GM21515 (cell line): ENCODE measurements around the gene WEE2.

ENCODE experiments used
- ATAC-seq: cut with Tn5 transposase; IDR thresholded peaks from one replicate; pipeline ENCODE4 v1.9.1; 2021; ENCODE audit not compliant: unreplicated experiment

The WEE2 gene

DNA sequence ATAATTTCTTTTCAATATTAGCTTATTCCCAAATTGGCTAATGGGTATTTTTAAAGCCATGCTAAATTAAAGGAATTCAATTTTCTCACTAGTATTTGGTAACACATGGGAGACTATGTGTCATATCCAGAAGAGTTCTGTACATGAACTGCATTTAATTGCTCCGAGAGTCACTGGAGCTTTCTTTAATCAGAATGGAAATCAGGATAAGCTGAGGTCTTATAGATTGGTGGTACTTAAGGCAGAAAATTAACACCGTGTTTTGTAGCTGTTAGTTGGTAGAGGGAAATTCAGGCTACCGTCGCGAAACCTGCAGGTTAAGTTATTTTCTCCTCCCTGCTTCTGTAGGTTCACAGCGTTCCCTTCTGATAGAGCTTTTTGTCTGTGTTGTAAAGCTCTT, at the start of gene WEE2:
TSS of gene WEE2 (plus strand) at position 3 of the 400 bp plus-strand sequence. CDS start 406 bp downstream, outside the sequence.
- ATAC-seq, result no peak

DNA sequence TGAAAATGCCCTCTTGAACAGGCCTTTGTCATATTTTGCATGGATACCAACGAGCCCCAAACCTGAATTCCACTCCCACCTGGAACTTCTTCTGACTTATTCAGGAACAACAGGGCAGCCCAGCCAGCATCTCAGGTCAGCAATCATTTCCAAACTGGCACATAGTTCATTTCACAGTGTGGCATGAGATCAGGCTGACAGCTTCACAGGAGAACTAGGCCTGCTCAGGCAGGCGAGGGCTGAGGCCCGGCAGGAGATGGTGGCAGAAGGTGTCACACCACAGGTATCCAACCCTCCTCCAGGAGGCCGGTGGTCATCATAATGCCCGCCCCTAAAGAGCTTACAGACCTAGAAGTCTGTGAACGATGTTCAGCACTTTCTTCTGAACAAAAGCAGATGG, 48.7 kb upstream of the WEE2 start:
- ATAC-seq, result no peak

DNA sequence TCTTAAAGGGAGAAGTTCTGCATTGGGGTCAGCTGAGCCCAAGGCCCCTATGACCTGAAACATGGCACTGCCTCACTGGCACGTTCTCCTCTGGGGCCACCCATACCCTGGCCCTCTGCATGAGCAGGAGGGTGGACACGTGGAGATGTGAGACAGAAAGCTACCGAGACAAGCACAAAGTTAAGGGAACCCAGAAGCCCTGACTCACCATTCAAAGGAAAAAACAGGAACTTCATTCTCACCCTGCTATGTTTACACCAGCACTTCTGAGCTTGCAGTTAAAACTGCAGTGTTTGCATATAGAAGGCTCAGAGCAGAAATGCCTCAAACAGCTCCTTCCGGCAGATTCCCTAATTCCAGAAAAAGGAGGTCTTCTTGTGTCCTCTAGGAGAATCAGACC, 47.9 kb upstream of the WEE2 start:
- no peak for ATAC-seq

DNA sequence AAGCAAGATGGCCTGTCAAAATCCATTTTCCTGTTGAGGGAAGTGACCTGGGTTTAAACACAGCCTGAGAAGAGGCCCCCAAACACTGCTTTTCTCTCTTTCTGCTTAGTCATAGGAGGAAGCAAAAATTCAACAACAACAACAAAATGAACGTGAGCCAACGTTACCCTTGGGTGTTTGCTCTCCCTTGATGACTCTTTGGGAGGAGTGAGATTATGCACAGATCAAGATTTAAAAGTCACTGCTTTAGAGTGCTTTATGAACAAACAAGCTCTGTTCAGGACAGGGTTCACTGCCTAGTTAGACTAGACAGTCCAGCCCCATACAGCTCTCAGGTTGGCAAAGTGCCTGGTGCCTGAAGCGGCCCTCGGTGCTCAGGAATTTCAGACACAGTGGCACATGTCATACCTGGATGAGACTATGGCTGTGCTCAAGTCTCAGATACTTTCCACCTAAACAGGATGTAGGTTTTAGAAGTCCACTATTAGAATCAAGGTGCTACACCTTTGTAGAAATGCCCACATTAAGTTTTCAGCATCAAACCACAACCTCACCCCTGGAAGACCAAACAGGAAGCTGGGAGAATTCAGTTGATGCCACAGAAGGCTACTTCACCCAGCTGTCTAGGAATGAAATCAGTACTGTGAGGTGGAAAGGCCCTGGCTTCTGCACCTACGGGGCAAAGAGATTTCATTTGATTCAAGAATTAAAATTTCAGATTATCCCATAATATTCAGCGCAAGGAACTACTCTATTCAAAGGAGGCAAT, 44.9 kb upstream of the WEE2 start:
- ATAC-seq, result no peak

DNA sequence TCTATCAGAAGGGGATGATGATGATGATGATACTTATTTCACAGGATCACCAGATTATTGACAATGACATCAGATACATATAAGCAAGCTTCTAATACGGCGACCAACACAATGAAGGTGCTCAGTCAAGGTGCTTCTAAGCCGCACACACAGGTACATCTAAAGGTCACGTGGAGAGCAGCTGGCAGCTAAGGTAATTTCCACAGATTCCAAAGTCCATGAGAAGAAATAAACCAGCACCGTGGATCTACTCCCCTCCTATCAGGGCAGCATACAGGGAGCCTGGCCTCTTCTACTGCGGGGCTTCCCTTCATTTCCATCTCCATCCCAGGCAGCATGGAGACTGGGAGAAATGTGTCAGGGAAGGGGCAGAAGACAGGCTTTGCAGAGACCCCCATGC, 43.7 kb upstream of the WEE2 start:
- ATAC-seq, result no peak

DNA sequence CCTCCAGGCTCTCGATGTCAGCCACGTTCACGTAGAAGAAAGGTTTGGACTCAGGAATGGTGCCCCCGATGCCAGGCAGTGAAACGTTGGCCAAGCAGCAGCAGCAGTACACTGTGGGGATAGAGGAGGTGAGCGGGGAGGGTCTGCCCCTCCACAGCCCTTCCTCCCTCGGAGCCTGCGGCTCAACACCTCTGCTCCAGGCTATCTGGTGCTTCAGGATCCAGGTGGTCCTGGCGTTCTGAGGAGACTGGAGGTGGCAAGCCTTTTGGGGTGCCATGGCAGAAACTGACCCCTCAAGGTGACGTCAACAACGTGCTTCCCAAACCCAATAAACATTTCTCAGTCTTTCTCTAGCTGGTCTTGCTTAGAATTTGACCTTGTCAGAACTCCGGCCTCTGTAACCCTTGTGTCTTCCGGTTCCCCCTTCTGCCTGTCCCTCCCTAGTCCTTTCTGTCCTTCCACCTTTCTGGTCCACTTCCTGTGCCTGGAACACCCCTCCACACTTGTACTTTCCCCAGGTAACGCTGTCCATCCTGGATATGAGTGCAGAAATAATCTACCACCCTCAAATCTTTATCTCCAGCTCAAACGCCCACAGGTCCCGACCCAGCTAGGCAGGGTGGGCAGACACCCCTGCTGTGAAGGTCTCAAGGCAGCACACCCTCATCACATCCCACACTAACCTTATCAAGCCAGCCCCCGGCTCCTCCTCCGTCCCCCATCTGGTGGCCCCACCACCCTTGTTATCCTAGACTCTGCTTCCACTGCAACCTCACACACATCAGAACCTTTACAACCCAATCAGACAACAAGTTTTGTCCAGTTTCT, 42.7 kb upstream of the WEE2 start:
- ATAC-seq, result no peak

DNA sequence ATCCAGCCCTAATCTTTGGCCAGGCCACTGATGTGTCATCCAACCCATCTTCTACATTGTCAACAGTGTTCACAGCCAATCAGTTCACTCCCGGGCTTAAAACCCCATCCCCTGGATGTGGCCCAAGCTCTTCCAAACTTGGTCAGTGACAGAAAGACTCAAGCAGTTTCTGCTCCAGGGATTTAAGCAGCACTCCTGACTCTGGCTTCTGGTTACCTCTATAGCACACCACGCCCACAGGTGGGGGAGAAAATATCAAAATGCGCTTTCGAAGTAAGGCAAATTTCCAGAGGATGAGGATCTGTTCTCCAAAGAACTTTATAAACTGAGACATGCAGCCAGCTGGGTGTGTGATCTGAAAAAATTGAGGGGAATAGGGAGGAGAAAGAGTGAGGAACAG, 42.1 kb upstream of the WEE2 start:
- no peak for ATAC-seq

DNA sequence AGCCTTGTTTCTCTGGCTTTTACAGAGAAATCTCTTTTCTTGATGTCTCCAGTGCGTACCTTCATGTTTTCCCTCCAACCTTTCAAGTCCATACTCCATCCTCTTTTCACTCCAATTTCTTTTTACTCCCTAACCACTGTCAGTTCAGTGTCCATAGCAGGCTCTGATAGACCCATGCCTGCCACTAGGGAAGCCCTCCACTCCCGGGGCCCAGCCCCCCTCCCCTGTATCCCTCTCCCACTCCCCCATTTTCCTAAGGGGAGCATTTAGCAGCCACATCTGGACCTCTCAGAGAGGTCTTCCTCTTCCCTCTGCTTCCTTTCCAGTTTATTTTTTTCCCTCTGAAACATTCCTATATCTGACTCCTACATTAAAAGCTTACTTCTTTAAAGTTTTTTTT, 39.3 kb upstream of the WEE2 start:
- no peak for ATAC-seq

DNA sequence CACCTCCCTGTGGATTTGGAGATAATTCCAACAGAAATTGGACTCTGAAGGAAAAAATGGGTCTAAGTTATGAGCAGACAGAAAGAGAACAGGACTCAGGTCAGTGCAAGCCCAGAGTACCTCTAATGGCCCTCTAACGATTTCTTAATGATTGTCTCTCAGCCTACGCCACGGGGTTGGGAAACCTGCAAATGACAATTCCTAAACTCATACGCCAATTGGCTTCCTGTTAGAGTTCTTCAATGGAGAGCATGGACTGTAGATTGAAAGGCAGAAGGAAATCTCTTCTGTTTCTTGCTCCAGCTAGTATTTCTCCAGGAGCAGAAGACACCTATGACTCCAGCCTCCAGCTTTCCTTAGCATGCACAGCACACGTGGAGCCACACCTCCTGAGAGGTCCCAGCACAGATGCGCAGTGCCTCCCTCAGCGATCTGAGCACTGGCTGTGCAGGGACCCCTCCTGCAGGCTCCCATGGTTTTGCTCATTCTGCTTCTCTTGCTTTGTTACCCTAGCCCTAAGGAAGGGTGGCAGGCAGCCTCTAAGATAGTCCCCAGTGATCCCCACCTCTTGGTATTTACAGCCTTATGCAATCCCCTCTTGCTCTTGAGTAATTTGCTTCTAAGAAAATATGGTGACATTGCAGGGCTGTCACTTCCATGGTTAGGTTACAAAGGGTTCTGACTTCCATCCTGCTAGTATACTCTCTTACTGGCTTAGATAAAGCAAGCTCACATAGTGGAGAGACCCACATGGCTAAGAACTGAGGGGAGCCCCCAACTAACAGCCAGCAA, 36.3 kb upstream of the WEE2 start:
- ATAC-seq, result no peak

DNA sequence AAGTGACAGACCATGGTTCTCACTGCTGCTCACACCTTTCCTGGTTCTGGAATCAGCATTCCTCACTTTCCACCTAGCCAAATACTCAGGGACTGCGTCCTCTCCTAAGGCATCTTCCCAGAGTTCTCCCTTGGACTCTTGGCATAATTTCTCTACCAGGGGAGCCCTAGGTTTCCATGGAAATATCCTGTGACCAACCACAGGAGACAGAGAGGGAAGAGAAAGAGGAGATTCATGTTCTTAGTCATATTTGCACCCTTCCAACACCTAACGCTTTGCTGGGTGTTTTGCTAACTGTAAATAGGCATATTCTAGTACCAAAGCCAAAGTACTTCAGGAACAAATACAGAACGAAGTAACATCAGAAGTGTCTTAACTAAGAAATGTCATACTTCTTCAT, 34.8 kb upstream of the WEE2 start:
- ATAC-seq, result no peak

DNA sequence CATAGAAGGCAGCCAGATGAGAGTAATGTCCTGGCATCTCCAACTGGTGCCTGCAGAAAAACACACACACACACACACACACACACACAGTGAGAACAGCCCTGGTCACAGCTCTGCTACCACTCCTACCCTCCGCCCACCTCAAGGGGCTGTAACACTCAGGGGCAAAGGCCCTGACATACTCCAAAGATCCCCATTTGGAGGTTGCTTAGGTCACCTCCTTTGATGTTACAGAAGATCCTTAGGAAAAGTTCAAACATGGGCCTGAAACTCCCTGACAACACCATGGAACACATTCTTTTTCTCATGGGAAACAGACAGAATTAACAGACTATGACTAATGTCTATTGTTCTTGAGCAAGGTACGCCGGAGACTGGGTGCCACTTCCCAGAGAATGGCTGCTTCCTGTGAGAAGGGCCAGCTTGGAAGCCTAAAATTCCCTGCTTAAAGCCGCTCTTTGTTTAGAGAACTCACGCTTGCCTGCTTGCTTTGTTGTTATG, 33.9 kb upstream of the WEE2 start:
- ATAC-seq, result no peak

DNA sequence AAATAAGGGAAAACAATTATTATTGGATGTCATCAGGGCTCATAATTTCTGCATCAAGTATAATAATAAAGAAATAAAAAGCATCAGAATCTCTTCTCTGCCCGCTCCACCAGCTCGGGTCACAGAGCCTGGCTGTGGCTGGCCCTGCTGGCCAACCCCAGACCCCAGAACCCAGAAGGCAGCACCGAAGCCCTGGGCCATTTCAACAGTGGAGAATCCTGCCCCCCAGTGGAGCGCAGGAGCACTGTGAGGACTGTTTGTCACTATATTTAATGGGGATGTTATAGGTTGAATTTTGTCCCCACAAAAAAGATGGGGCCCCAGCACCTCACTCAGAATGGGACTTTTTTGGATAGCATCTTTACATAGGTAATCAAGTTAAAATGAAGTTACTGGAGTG, 33.5 kb upstream of the WEE2 start:
- ATAC-seq, result no peak

DNA sequence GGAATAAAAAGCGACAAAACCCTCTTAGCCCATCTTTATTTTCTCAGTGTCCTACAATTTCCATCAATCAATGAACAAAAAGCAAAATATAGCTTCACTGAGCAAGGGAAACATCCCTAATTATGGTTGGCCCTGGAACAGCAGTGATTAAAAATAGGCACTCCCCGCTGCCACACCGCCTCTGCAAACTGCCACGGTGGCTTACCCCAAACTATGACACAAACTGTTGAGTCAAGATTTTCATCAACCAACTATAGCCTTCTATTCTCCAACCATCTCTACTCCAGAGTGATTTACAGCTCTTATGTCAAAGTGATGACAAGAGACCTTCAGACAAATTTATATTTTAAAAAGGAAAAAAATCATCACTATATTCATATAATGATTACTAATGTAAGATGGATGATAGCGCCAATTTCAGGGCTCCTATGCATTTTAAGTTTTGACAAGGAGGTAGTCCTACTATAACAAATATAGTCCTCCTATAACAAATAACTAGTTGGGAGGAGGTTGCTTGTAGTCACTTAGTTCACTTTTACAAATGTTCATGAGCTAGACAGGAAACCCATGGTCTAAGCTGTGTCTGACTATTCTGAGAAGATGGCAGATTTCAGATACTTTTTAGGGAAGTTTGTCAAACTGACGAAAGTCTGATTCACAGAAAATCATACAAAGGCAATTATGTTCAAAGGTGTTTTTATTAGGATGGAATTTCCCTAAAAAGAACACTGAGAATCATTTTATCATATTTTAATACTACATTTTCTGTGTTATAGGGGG, 32.5 kb upstream of the WEE2 start:
- no peak for ATAC-seq

DNA sequence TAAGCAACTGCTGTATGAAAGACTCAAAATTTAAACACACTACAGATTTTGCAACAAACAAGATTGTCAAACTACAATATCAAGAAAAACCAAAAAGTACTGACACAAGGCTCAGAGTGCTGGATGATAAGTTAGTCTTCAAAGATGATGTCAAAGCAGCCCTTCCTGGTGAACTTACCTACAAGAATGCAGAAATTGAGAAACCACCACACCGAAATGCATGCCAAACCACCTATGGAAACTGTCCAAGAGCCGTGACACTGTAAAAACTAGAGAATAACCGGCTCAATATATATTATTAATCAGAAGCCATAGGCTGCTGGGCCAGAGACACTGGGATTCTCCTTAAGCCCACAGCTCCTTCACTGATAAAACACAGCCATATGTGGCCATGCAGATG, 31.5 kb upstream of the WEE2 start:
- ATAC-seq, result no peak

DNA sequence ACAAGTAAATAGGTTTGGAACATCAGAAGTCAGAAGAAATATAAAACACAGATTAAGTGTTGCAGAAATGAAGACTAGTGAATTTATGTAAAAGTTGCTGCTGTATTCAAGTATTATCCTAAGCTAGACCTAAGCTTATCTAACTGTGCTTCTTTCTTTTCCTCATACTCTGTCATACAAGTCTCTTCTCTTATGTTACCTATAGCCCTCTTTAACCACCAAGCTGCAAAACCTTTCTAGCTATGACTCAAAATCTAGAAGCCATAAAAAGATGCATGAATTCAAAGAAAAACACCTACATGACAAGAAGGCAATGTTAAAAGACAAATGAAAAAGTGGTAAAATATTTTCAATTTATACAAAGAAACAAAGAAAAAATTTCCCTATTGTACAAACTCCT, 29.1 kb upstream of the WEE2 start:
- no peak for ATAC-seq

DNA sequence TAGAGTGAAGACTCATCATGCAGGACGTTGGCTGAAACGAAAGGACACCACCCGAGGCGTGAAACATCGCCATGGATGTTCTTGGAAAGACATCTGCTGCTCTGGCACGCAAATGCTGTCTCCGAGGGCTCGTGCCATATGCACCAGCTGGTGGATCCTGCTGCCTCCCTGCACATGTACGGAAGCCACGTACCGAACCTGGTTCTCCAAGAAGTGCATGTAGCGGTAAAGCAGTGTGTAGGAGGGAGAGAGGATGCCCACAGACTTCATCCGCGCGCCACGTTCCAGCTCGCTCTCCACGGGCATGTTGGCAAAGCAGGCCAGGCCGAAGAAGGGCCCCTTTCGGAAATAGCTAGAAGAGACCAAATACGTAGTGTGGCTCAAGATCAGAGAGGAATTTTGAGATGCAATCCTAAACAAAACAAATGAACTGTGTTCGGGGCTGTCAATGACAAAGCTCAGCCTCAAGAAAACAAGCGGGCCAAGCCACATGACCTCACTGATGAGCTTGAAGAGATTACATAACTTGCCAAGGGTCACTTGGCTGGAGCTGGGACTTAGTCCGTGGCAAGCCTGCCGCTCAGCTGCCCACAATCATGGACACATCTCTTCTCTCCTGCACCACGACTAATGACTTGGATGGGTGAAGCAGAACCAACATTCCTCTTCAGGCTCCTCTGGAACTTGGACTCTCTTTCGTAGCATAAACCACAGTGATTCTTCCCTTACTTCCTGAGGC, 22.7 kb upstream of the WEE2 start:
- ATAC-seq, result no peak

DNA sequence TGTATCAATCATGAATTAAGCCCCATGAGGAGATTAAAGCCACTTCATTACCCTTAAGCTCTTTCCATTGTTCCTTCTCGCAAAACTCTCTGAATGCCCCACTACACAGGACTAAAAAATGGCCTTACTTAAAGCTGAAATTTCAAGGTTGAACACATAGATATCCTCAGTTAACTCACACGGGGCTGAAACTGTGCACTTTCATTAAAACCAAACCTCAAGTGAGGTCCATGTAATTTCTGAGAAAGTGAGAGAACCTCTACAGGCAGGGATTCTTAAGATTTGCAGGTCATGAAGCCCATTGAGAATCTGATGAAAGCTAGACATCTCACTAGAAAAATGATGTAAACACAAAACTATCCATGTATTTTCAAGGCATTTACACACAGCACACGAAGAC, 22.1 kb upstream of the WEE2 start:
- no peak for ATAC-seq

DNA sequence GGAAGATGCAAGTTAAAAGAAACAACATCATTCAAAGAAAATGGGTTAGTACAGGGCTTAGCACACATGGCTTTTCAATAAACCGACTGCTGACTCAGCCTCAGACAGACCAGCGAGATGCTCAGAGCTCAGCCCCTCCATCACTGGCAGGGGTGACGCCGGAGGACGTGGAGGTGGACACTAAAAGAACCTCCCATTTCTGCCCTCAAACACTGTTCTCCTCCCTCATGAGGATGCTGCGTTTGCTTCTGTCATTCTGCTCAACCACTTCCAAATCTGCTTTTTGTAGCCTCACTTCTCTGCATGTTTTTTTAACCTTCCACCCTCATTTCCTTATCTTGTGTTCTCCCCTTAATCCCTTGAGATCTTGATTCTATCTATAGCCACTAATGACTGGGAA, 21.5 kb upstream of the WEE2 start:
- no peak for ATAC-seq

DNA sequence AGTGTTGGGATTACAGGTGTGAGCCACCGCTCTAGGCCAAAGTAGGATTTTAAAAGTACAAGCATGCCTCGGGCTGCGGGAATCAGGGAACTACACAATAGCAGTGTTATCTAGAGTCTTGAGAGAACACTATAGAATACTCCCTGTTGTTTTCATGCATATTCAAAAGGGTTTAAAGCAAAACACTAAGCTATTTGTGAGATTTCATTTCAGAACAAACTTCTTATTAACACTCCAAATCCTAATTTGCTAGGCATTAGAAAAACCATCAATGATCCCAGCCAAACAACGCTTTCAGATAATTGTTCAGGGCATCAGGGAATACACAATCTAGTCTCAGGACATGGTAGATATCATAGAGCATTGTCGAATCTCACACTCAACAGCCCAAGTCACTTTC, 20.1 kb upstream of the WEE2 start:
- no peak for ATAC-seq
